ENCODE results near the gene CYSRT1.
A peak's percentile ranks its signal among the peaks of the same experiment; 100 is the strongest.

Gene CYSRT1

DNA sequence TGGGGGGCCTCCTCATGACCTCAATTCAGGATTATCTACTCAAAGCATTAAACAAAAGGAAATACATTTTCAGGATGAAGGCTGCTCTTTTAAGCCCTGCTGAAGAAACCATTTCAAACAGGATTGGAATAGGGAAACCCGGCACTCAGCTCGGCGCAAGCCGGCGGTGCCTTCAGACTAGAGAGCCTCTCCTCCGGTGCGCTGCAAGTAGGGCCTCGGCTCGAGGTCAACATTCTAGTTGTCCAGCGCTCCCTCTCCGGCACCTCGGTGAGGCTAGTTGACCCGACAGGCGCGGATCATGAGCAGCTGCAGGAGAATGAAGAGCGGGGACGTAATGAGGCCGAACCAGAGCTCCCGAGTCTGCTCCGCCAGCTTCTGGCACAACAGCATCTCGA is 20.2 kb upstream of the CYSRT1 start:
- TF ChIP-seq, protein P1, sequence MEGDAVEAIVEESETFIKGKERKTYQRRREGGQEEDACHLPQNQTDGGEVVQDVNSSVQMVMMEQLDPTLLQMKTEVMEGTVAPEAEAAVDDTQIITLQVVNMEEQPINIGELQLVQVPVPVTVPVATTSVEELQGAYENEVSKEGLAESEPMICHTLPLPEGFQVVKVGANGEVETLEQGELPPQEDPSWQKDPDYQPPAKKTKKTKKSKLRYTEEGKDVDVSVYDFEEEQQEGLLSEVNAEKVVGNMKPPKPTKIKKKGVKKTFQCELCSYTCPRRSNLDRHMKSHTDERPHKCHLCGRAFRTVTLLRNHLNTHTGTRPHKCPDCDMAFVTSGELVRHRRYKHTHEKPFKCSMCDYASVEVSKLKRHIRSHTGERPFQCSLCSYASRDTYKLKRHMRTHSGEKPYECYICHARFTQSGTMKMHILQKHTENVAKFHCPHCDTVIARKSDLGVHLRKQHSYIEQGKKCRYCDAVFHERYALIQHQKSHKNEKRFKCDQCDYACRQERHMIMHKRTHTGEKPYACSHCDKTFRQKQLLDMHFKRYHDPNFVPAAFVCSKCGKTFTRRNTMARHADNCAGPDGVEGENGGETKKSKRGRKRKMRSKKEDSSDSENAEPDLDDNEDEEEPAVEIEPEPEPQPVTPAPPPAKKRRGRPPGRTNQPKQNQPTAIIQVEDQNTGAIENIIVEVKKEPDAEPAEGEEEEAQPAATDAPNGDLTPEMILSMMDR (conservative IDR thresholded peaks at IDR 0.05; ENCODE audit: low read length), result no peak
- H3K4me3 ChIP-seq (ENCODE audit: low read length), result peak overlapping the region; percentile 94
- no peak for DNase-seq (ENCODE audit: low read depth)

GRCh38 chr9:137205126-137206069 is 19.6 kb upstream of the CYSRT1 start, which contains the start of the genes NDOR1 and TMEM203:
TSS of gene NDOR1 (plus strand) at chr9:137205700. CDS start at chr9:137205778, 78 bp downstream.
TSS of gene TMEM203 (minus strand) at chr9:137205648. CDS start at chr9:137205414, 234 bp downstream.
- TF ChIP-seq, protein P1 (conservative IDR thresholded peaks at IDR 0.05; ENCODE audit: low read length), result no peak
- DNase-seq (ENCODE audit: low read depth), result peak; percentile 69
- peak within 1 kb of the TSS; percentile 94 for H3K4me3 ChIP-seq (ENCODE audit: low read length)

GRCh38 chr9:137206602-137207001 is 18.4 kb upstream of the CYSRT1 start:
- H3K4me3 ChIP-seq (ENCODE audit: low read length), result peak overlapping the region; percentile 94
- DNase-seq (ENCODE audit: low read depth), result no peak
- TF ChIP-seq, protein P1 (conservative IDR thresholded peaks at IDR 0.05; ENCODE audit: low read length), result no peak

- no peak for DNase-seq (ENCODE audit: low read depth)
- no peak overlapping the region for H3K4me3 ChIP-seq (ENCODE audit: low read length)
- TF ChIP-seq, protein P1 (conservative IDR thresholded peaks at IDR 0.05; ENCODE audit: low read length), result no peak
These were observed 13.4 kb upstream of the CYSRT1 start for GRCh38 chr9:137211532-137211931.

DNA sequence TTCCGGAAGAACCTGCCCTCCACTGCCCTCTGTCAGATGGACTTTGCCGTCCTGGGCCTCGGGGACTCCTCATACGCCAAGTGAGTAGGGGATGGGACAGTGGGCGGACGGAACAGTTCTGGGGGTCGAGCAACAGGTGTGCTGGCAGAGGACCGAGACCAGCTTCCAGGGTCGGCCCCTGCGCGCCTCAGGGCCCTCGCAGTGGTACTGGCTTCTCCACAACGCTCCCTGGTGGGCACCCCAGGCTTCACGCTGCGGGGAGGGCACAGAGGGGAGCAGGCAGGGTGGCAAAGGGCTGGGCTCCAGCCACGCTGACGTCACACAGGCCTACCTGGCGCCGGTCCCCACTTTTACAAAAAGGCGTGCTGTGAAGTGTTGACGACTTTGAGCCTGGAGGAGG is 12.5 kb upstream of the CYSRT1 start:
- TF ChIP-seq, protein P1 (conservative IDR thresholded peaks at IDR 0.05; ENCODE audit: low read length), result no peak
- H3K4me3 ChIP-seq (ENCODE audit: low read length), result no peak overlapping the region
- no peak for DNase-seq (ENCODE audit: low read depth)

- TF ChIP-seq, protein P1 (conservative IDR thresholded peaks at IDR 0.05; ENCODE audit: low read length), result no peak
- H3K4me3 ChIP-seq (ENCODE audit: low read length), result no peak overlapping the region
- DNase-seq (ENCODE audit: low read depth), result no peak
These were observed 11.6 kb upstream of the CYSRT1 start for GRCh38 chr9:137213160-137214060.
